Vagina (tissue), 2 donors: ENCODE data around the gene CCKAR. TPM values are rescaled to one million over a fixed set of nuclear protein-coding genes. Genes with fewer than 3 reads are reported as not detected.
A peak's percentile ranks its signal among the peaks of the same experiment; 100 is the strongest.
"Not testable (repeated sequence)": the region's sequence is repeated elsewhere in the genome, so short reads cannot be mapped to it uniquely, and the experiment has no call there.

Source experiments
- DNase-seq, 2 donors: peaks; one replicate each; pipeline ENCODE4 v3.0.0-alpha.2; 2017; ENCODE audit errors: extremely low spot score in 2 of 2
- H3K27ac ChIP-seq: fragments of 200-600 bp; sonication (generic); one replicate; pipeline ENCODE4 v1.5.1; 2019
- H3K27me3 ChIP-seq: fragments of 200-600 bp; sonication (generic); one replicate; pipeline ENCODE4 v1.5.1; 2019
- H3K36me3 ChIP-seq, 2 donors: fragments of 200-600 bp; sonication (generic); one replicate each; pipeline ENCODE4 v1.5.1; 2017 to 2019
- H3K4me1 ChIP-seq: fragments of 200-600 bp; sonication (generic); one replicate; pipeline ENCODE4 v1.5.1; 2019
- H3K4me3 ChIP-seq, 2 donors: fragments of 200-600 bp; sonication (generic); 1 replicate in 1 of 2; 2 replicates in 1 of 2; pipeline ENCODE4 v1.5.1; 2016 to 2019
- H3K9me3 ChIP-seq: fragments of 200-600 bp; sonication (generic); one replicate; pipeline ENCODE4 v1.5.1; 2019
- POLR2A ChIP-seq, 2 donors: fragments of 450-650 bp; IDR thresholded peaks; one replicate each; pipeline ENCODE4 v1.6.1; 2017; ENCODE audit warnings: antibody characterized with exemption in 2 of 2, mild to moderate bottlenecking in 2 of 2, moderate library complexity in 2 of 2
- POLR2AphosphoS5 ChIP-seq, 2 donors: sonication (generic); formaldehyde crosslinking; IDR thresholded peaks; one replicate each; pipeline ENCODE4 v1.9.0; 2017; ENCODE audit warnings: antibody characterized with exemption in 2 of 2, mild to moderate bottlenecking in 2 of 2, low read depth in 1 of 2; ENCODE audit not compliant: insufficient read depth in 1 of 2
- intact Hi-C: fragments of 100-400 bp; cut with DNase I; formaldehyde crosslinking; loops from one replicate; pipeline ENCODE4 v1.15.1; 2023
- total RNA-seq: library from RNA; depleted of rRNA; stranded (reverse); fragments of >200 nt; gene quantifications from one replicate; pipeline ENCODE4 v1.2.3, GENCODE V29; 2016
- TF ChIP-seq, protein P1 (sequence below), 3 experiments: fragments of 450-650 bp in 2 of 3; fragments of 200-600 bp in 1 of 3; sonication (generic) in 1 of 3; IDR thresholded peaks; one replicate each; pipeline ENCODE4 v1.5.1; 2017 to 2019; ENCODE audit warnings: antibody characterized with exemption in 3 of 3, mild to moderate bottlenecking in 2 of 3, moderate library complexity in 2 of 3

Gene CCKAR
- total RNA-seq, 1 donor from 2014 or later, result 0.74 TPM

DNA sequence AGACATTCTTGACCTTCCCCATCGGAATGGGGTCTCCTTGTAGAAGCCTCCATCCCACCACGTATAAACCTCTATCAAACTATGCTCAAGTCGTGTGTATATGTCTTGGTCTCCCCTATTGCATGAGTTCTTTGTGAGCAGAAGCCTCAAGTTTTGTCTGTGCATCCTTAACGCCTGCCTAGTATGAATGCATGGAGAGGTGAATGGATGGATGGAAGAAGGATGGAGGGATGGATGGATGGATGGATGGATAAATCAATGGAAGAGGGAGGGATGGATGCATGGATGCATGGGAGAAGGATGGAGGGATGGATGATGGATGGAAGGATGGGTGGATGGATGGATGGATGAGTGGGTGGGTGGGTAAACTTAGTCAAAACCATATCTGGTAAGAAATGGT is 17.0 kb upstream of the CCKAR start:
- no peaks in the 10 kb centered on the region for H3K4me1 ChIP-seq
- intact Hi-C loops, result no loop called here
- no peak overlapping the region for H3K27ac ChIP-seq
- no peaks in the 10 kb centered on the region for H3K36me3 ChIP-seq
- H3K4me3 ChIP-seq, result no peak overlapping the region
- no peaks in the 10 kb centered on the region for H3K9me3 ChIP-seq
- no peaks in the 10 kb centered on the region for H3K27me3 ChIP-seq
- no peak for TF ChIP-seq POLR2A (IDR thresholded peaks at IDR 0.05)
- no peak for TF ChIP-seq POLR2AphosphoS5 (IDR thresholded peaks at IDR 0.05; ENCODE audit: insufficient read depth in 1 of 2, low read depth in 1 of 2)
- TF ChIP-seq, protein P1, sequence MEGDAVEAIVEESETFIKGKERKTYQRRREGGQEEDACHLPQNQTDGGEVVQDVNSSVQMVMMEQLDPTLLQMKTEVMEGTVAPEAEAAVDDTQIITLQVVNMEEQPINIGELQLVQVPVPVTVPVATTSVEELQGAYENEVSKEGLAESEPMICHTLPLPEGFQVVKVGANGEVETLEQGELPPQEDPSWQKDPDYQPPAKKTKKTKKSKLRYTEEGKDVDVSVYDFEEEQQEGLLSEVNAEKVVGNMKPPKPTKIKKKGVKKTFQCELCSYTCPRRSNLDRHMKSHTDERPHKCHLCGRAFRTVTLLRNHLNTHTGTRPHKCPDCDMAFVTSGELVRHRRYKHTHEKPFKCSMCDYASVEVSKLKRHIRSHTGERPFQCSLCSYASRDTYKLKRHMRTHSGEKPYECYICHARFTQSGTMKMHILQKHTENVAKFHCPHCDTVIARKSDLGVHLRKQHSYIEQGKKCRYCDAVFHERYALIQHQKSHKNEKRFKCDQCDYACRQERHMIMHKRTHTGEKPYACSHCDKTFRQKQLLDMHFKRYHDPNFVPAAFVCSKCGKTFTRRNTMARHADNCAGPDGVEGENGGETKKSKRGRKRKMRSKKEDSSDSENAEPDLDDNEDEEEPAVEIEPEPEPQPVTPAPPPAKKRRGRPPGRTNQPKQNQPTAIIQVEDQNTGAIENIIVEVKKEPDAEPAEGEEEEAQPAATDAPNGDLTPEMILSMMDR (IDR thresholded peaks at IDR 0.05), result no peak
- peak in 1 of 2 donors; percentile 56 for DNase-seq

DNA sequence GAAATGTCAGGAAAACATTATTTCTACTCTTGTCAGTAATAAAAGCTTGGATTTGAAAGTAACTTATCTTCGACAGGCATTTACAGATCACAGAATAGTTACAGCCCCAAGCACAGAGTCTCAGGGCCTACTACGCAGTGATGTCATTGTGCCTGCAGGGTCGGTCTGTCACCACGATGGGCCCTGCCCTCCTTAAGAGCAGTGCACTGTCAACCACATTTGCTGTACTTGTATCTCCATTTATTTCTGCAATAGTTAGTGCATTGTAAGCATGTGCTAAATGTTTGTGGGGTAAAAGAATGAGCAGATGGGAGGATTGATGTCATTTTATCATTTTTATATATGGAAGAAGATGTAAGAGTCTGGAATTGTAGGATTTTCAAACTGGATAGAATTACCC is 13.6 kb upstream of the CCKAR start:
- Histone ChIP-seq H3K9me3 (no peaks in the 10 kb centered on the region), H3K27ac (no peak overlapping the region), H3K4me1 (no peaks in the 10 kb centered on the region), H3K36me3 (no peaks in the 10 kb centered on the region), H3K4me3 (no peak overlapping the region), H3K27me3 (no peaks in the 10 kb centered on the region)
- TF ChIP-seq POLR2A (IDR thresholded peaks at IDR 0.05) (no peak), POLR2AphosphoS5 (IDR thresholded peaks at IDR 0.05; ENCODE audit: insufficient read depth in 1 of 2, low read depth in 1 of 2) (no peak)
- TF ChIP-seq, protein P1 (IDR thresholded peaks at IDR 0.05), result no peak
- intact Hi-C loops, result no loop called here
- no peak for DNase-seq

DNA sequence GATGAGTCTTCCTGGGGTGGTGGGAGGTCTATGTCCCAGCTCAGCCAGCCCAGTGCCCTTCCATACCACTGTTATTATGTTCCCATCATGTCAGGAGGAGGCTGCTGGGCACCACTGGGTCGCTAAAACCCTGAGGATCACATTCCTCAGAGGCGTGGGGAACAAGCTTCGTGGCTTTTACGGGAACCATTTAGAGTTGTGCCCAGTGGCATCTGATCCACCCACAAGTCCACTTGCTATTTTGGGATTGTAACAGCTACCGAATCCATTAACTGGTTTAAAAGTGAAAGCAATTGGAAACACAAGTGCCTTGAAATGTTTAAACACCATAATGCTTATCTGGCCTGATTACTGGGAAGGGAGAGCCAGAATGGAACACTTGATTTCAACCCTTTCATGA is 13.1 kb upstream of the CCKAR start:
- intact Hi-C loops, result no loop called here
- Histone ChIP-seq H3K9me3 (no peaks in the 10 kb centered on the region), H3K27ac (no peak overlapping the region), H3K4me1 (no peaks in the 10 kb centered on the region), H3K36me3 (no peaks in the 10 kb centered on the region), H3K4me3 (no peak overlapping the region), H3K27me3 (no peaks in the 10 kb centered on the region)
- TF ChIP-seq, protein P1 (IDR thresholded peaks at IDR 0.05), result no peak
- TF ChIP-seq POLR2AphosphoS5 (IDR thresholded peaks at IDR 0.05; ENCODE audit: insufficient read depth in 1 of 2, low read depth in 1 of 2), result no peak
- no peak for TF ChIP-seq POLR2A (IDR thresholded peaks at IDR 0.05)
- no peak for DNase-seq

DNA sequence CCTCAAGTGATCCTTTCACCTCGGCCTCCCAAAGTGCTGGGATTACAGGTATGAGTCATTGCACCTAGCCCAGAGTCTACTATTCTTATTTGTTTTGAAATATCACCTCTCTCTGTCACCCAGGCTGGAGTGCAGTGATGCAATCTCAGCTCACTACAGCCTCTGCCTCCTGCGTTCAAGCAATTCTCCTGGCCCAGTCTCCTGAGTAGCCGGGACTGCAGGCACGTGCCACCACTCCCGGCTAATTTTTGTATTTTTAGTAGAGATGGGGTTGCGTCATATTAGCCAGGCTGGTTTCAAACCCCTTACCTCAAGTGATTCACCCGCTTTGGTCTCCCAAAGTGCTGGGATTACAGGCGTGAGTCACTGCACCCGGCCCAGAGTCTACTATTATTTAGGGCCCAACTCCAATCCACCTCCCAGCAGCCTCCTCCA is 10.3 kb upstream of the CCKAR start:
- H3K4me1 ChIP-seq, H3K9me3 ChIP-seq, H3K27ac ChIP-seq, H3K27me3 ChIP-seq, intact Hi-C loops, H3K36me3 ChIP-seq, H3K4me3 ChIP-seq: not testable (repeated sequence)
- peak in 1 of 2 donors; percentile 27 for DNase-seq

DNA sequence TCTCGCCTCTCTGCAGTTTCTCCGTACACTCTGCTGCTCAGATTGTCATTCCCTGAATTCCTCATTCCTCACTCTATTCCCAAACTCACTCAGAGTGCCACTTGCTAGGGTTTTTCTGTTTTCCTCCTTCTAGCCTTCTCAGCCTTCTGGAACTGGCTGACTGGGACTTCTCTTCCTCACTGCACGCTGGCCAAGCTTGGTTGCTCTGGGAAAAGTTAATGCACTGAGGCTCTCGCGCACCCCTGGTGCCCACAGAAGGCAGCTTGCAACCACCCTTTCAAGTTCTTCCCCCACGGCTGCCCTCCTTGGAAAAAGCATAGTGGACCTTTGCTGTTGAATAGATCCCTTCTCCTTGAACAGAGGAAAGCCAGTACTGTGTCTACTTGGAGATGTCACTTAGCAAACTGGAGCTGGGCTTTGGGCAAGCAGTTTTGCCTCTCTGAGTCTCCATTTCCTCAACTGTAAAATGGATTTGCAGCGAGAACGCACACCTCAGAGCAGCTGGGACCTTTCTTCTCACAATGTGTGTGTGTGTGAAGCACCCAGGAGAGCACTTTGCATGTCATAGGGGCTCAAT is 6.0 kb upstream of the CCKAR start:
- H3K36me3 ChIP-seq, result no peaks in the 10 kb centered on the region
- no peak overlapping the region for H3K27ac ChIP-seq
- H3K4me1 ChIP-seq, result no peaks in the 10 kb centered on the region
- intact Hi-C loops, result no loop called here
- peak in 1 of 2 donors; percentile 56 for DNase-seq
- TF ChIP-seq POLR2A (IDR thresholded peaks at IDR 0.05), result no peak
- no peak for TF ChIP-seq POLR2AphosphoS5 (IDR thresholded peaks at IDR 0.05; ENCODE audit: insufficient read depth in 1 of 2, low read depth in 1 of 2)
- TF ChIP-seq, protein P1 (IDR thresholded peaks at IDR 0.05), result no peak
- H3K27me3 ChIP-seq, result no peaks in the 10 kb centered on the region
- no peaks in the 10 kb centered on the region for H3K9me3 ChIP-seq
- H3K4me3 ChIP-seq, result no peak overlapping the region
